ENCODE results near the gene AIFM2.
"Not testable (repeated sequence)": the region's sequence is repeated elsewhere in the genome, so short reads cannot be mapped to it uniquely, and the experiment has no call there.

AIFM2 gene

DNA sequence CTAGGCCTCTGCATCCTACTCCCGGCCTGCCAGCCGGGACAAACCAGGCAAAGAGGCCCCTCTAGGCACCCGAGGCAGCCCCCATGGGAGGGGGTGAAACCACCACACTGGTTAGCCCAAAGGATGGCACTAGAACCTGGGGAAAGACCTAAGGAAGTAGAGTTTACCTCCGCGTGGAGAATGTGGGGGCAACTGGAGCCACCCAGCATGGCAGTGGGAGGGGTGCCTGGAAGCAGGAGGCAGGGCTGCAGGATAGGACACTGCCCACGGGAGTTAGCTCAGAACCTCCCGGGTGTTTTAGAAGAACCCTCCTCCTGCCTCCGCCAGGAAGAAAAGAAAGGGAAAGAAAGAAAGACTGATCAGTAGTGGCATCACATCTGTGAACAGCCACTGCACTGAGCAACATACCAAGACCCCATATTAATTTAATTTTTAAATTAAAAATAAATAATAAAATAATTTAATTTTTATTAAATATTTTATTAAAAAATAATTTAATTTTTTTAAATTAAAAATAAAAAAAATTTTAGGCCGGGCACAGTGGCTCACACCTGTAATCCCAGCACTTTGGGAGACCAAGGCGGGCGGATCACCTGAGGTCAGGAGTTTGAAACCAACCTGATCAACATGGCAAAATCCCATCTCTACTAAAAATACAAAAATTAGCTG, 11.2 kb downstream of the AIFM2 start:
- no peak for DNase-seq

DNA sequence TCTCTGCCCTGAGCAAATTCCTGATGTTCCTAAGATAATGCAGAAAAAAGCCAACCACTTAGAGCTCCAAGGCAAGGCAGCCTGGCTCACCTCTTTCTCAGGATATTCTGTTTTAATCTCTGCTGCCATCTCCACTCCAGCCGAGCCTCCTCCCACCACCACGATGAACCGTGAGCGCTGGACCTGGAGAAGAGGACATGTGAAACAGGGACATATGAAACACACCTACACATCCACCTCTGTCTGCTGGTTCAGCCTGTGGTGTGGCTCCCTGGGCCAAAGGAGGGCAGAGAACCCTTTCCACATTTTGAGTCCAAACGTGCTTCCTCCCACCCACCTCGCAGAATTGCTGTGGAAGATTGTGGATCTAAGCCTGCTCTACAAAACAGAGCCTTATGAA, 12.2 kb downstream of the AIFM2 start:
- no peak for DNase-seq

DNA sequence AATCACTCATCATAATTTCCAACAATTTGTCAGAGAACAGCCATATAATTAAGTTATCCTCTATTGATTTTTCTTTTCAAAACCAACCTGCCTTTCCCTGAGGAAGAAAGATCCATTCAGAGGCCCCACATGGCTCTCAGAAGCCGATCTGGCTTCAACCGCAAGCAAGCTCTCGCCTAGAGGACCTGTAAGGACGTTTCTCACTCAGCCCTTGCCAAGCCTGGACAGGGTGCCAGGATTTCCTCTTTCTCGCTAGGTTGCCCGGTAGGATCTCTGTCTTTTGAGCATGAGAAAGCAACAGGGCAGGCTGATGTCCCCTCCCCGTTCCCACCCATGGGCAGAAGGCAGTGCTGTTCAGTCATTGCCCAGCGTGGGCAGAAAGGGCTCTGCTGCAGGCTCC, 13.0 kb downstream of the AIFM2 start:
- no peak for DNase-seq

DNA sequence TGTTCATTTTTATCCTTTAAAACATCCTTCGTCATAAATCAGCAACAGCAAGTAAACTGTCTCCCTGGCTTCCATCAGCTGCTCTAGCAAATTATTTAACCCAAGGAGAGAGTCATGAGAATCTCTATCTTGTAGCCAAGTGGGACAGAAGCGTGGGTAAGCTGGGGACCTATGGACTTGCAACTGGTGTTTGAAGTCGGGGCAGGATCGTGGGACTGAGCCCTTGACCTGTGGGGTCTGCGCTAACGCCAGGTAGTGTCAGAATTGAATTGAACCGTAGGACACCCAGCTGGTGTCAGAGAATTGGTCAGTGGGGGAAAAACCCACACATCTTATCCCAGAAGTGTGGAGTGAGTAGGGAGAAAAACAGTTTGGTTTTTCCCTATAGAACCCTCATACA, 13.4 kb downstream of the AIFM2 start:
- DNase-seq = no peak

DNA sequence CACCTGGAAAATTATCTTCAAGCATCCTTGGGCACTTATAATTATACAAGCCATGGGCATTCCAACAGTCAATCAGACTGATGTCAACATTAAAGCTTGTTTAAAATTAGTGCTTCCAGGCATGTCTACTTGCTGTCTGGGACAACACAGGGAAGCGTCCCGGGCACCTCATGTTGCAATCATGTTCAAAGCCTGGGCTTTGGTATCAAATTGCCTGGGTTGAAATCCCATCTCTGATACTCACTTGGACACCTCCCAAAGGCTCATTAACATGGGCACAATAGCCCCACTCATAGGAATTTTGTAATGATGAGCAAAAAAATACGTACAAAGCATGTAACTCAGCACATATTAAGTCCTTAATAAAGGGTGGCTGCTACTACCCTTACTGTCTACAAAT, 14.4 kb downstream of the AIFM2 start:
- DNase-seq = no peak

DNA sequence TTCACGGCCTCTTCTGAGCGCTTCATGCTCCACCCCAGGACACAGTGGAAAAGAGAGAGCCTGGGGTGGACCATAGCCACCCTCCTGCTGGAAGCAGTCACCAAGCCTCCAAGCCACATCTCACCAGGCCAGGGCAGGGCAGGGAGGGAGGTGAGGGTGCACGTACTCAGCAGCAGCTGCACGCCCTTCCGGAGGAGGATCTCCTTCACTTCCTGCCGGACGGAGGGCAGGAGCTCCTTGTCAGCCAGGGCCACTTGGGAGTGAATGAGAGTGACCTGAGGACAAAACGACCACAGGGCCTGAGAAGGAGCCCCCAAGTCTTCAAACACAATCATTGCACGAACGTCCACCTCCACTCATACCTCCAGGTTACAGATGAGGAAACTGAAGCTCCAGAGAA, 15.0 kb downstream of the AIFM2 start:
- DNase-seq = no peak

DNA sequence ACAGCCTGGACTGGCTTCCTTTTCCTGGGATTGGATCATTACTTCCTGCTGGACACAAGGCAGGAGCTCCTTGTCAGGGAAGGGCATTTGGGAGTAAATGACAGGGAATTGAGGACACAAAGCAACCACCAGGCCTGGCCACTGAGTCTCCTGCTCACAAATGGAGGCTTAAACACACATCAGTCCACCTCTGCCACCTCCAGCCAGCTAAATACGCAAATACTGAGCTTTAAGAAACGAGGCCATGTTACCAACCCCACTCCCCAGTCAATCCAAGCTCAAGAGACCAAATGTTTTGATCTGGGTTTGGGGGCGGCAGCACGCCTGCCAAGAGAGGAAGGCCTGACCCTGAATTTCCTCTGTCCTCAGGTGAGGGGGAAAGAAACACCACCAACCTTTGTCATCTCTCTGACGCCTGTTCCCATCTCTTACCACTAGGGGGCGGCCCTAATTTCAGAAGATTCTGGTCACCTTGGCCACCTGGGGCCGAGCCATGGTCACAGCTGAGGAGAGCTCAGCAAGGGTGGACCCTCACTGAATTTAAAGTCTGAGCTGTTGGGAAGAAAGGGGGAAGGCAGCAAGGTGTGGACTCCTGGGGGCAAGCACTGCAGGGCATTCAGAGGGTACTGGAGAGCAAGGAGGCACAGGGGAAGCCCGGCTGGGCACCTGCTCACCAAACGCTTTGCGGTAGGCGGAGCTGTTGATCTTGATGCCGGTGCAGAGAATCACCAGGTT, 16.5 kb downstream of the AIFM2 start:
- peak; percentile 76 for DNase-seq

DNA sequence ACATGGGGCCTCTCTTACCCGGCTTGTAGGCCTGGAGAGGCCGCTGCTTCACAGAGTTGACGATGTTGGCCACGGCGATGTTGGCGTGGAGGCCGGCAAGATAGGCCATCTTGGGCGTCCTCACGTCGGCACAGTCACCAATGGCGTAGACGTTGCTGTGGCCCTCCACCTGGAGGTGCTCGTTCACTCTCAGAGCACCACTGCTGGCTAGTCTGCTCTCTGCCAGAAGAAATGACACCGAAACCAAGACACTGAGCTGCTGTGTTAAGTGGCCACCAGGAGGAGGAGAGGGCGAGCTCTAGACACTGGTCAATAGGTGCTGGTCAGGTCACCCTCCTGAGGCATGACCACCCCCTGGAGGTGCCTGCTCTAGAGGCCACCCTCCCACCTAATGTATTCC, 17.7 kb downstream of the AIFM2 start:
- no peak for DNase-seq

DNA sequence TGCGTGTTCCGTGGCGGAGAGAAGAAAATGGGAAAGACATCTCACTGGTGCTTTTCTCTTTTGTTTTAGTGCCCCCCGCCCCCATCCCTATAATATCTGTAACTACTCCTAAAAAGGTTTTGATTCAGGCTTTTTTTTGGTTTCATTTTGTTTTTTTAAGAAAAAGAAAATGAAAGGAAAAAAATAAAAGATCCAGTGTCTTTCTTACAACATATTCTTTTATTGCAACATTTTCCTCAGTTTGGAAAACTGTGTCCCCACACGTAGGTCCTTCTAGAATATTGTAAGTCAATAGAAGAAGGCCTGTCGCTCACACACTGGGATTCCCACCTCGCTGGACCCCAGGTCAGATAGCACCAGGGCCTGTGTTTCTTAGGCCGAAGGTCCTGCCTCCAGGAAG, 20.6 kb downstream of the AIFM2 start:
- DNase-seq = no peak

DNA sequence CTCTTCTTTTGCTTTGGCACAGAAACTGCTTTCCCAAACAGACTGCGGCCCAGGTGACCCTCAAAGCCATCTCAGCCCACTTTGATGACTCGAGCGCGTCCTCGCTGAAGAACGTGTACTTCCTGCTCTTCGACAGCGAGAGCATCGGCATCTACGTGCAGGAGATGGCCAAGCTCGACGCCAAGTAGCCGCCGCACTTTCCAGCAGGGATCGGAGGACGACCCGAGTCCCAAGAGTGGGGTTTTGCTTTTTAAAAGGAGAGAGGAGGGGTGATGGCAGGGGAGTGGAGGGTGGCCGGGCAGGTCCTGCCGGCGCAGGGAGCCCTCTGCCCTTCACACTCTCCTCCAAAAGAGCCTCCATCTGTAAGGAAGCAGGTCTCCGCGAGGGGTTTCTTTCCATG, 21.1 kb downstream of the AIFM2 start:
- DNase-seq = no peak

DNA sequence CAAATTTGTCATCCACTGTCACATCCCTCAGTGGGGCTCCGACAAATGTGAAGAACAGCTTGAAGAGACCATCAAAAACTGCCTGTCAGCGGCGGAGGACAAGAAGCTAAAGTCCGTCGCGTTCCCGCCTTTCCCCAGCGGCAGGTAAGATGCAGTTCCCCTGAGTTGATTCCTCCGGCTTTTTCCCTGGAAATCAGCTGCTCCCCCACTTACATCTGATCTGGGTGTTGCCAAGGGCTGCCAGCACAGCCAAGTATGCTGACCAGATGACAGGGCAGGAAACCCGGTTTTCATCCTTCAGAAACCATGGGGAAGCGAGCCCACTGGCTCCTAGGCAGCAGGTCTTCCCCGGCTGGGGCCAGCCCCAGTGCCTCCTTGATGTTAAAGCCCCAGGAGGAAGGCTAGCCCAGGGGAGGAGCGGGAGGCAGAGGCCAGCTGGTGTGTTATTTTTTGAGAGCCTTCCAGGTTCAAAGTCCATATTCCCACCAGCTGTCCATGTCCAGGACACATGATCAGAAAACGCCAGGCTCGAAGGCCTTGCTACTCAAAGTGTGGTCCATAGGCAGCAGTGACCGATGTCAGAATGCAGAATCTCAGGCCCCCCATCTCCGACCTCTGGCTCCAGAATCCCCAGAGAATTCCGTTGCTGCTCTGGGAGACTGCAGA, 23.4 kb downstream of the AIFM2 start:
- no peak for DNase-seq

DNA sequence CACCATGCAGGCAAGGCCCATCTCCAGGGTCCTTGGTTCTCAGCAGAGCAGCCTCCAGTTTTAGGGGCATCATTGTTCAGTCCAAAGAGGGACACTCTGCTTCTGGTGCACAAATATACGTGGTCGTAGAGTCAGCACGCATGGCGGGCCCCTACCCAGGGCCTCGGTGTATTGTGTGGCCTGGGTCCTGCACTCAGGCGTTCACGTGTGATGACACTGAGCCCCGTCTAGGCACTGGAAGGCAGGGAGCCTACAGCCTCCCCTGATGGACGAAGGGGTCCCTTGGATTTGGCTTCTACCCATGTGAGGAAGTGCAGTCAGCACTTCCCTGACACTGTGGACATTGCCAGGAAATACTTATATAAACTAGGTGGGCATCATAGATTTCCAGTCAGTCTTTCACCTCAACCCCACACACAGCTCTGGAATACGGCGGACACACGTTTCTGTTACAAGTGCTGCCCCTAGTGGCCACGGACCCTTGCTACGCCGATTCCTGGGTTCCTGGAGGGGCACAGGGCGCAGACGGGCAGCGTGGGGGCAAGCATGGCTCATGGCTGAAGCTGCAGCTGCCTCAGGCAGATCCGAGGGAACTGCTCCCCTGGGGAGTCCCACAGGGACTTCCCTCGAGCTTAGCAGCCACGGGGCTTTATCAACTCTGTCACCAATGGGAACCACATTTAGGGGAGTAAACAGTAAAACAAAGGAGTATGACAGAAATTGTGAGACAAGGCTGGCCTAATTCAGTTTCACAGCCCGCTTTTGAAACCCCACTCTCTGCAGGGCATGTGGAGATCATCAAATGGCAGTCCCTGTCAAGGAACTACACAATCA, 25.4 kb downstream of the AIFM2 start:
- DNase-seq = peak; percentile 55

DNA sequence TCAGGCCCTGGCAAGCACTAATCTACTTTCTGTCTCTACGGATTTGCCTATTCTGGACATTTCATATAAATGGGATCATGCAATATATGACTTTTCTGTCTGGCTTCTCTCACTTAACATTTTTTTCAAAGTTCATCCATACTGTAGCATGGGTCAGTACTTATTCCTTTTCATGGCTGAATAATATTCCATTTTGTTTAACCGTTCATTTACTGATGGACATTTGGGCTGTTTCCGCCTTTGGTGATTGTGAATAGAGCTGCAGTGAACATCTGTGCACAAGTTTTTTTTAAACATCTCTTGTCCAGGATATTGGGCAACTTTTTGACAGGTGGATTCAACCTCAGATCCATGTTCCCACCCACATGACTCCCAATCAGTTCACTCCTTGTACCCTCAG, 31.0 kb downstream of the AIFM2 start:
- DNase-seq = no peak

DNA sequence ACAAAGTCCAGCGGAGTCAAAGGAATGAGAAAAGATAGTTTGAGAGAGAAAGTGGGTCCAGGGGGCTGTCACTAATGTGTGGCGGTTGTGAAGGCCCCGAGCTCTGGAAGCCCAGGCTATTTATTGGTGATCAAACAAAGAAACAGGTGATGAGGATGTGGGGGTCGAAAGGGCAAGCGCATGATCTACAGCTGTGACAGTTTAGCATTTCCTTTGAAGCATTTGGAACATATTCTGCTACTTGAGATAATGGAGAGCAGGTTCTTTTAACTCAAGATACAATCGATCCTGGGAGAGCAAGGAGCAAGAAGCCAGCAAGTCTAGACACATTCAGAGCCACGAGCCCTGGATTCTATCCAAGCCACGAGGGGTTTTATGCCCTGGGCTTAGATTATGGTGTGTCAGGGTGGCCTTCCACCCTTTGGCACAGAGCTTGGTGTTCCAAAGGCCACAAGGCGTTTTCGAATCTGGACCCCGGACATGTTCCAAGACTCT, 31.5 kb downstream of the AIFM2 start:
- not testable (repeated sequence) for DNase-seq

DNA sequence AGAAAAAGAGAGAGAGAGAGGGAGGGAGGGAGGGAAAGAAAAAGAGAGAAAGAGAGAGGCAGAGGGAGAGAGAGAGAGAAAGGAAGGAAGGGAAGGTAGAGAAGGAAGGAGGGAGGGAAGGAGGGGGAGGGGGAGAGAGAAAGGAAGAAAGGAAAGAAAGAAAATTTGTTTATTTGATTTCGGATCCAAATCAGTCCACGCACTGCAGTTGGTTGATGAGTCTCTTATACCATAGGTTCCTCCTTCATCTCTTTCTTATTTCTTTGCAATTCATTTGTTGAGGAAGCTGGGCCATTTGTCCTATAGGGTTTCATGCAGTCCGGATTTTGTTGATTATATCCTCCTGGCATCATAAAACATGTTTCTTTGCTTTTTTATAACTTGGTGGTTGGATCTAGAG, 34.4 kb downstream of the AIFM2 start:
- no peak for DNase-seq

DNA sequence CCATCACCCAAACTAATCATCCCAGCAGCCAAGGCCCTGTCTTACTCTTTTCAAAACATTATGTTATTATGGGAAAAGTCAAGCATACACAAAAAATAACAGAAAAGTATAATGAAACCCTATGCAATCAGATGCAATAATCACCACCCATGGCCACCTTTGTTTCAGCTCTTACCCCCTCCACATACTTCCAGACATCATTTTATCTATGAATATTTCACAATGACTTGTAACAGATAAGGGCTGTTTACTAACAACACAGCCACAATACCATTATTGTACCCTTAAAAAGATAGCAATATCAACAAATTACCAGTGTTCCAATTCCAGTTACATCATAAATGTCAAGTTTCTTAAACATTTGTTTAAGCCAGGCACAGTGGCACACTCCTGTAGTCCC, 35.2 kb downstream of the AIFM2 start:
- DNase-seq = no peak

DNA sequence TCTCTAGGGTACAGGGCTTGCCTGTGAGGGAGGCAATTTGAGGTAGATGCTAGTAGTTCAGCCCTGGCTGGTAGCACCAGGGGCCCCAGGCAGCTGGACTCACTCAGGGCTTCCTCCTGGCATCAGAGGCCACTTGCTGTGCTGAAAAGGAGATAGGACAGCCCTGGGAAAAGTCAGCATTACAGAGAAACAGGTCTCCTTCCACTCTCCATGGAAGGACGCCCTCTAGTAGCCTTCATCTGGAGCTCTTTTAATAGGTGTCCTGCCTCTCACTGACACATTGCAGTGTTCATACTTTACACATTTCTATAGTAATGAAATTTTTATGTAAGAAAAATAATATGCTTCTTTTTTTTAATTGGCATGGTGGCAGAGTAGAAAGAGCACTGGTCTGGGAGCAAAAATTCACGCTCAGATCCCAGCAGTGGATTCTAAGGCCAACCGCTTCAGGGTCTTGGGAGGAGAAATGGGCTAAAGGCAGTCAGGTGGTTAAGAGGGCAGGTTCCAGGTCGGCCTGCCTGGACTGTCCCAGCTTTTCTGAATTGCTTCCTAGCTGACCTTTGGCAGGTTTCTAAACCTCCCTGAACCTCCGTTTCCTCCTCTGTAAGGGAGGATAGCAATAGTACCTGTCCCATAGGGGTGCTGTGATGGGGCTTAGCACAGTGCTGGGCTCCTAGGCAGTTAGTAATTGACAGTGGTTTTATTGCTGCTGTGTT, 35.8 kb downstream of the AIFM2 start:
- DNase-seq = no peak

DNA sequence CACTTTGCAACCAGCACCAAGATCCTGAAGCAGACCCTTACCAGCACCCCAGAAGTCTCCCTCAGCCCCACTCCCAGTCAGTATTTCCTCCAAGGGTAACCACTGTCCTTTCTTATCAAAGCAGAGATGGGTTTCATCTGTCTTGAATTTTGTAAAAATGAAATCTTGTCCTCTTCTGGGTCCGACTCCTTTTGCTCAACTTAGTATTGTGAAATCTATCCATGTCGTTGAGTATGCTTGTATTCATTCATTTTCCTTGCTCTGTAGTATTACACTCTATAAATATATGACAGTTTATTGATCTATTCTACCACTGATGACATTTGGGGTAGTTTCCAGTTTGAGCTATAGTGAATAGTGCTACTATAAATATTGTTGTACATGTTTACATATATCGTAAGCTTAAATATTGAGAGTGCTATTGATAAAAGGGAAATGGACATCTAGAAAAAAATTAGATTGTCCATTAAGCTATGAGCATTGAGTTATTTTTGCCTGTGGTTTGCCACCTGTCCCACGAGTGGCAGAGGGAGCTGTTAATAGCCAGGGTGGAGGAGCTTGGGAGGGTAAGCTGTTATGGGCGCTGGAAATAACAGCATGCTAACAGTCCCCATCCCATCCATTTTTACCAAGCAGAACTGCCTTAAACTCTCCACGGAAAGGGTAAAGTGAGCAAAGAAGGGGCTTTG, 36.5 kb downstream of the AIFM2 start:
- no peak for DNase-seq

DNA sequence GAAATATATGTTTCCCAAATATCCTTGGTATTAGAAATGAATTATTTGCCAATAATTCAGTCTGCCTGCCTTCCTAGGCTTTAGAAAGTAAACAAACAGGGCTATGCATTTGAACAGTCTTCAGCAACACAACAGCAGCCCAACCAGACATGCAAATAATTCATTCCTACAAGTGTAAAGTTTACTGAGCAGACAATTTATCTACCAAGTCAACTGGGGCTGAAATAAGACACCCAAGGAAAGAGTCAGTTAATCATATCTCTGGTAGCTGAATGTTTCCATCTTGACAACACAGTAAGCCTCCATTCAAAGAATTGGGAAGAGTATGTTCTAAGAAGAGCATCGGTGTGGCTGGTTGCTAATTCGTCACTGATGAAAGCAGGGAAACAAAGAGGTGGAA, 38.4 kb downstream of the AIFM2 start:
- DNase-seq = no peak

DNA sequence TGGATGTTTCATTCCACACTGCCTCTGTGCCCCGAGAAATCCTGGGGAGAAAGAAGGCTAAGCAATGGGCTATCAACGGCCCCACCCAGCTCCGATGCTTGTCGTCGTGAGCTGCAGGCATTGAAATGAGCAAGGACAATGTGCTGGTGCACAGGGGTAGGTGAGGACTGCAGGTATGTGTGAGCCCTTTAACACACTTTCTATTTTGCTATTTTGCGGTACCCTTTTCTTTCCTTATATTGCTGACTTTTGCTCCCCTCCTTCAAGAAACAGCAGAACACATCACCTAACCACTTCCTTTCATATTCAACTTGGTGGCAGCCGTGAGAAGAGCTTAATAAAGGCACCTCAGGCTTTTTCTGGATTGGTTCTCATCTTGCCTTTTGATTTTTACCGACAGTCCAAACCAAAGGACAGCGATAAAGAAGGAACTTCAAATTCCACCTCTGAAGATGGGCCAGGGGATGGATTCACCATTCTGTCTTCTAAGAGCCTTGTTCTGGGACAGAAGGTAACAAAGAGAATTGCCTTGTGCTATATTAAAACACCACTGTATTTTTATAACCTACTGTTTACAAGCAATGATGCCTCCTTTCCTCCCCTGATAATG, 39.2 kb downstream of the AIFM2 start:
- peak; percentile 48 for DNase-seq

DNA sequence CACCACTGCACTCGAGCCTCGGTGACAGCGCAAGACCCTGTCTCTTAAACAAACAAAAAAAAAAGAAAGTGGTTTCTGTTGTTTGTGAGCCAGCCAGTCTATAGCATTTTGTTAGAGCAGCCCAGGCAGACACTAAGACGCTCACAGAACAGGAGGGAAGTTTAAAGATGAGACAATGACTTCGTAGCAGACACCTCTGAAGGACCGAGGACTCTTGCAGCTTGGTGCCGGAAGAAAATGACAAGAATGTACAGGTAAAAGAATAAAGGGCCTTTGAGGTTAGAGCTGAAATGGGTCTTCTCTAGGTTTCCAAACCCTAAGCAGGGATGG, 40.3 kb downstream of the AIFM2 start:
- DNase-seq = no peak

DNA sequence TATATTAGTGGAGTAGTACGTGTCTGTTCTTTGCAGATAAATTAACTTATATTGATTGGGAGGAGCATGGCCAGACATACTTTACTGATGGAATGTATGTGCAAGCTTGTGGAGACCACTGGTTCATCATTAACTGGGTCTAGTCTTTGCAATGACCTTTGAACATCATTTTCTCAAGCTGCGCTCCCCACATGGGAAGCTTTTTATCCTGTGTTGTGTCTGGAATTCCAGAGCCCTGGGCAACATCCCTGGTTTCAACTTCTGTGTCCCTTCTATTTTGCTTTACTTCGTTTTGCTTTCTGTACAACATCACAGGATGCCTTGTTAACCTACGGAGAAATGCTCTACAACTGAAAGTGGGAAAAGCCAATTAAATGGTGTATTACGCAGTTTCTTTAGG, 41.7 kb downstream of the AIFM2 start:
- DNase-seq = no peak

Data from stimulated activated CD8-positive, alpha-beta memory T cell treated with anti-CD3 and anti-CD28 coated beads, Interleukin-4, amount 100 ng/mL, for 48 hours (primary cell).